Activated CD8-positive, alpha-beta memory T cell treated with anti-CD3 and anti-CD28 coated beads for 1 hour (primary cell): ENCODE data around the gene LPCAT2.

ENCODE experiments used
- DNase-seq, 2 donors: peaks; one replicate each; pipeline ENCODE4 v3.0.0-alpha.2; 2020; ENCODE audit warnings: low read depth in 1 of 2; ENCODE audit errors: extremely low read depth in 1 of 2

The LPCAT2 gene

GRCh38 chr16:55540221-55540620, 31.3 kb downstream of the LPCAT2 start:
- DNase-seq, result no peak

GRCh38 chr16:55542459-55543082, 33.7 kb downstream of the LPCAT2 start:
- DNase-seq, result no peak

GRCh38 chr16:55543472-55543871, 34.6 kb downstream of the LPCAT2 start:
- no peak for DNase-seq

DNA sequence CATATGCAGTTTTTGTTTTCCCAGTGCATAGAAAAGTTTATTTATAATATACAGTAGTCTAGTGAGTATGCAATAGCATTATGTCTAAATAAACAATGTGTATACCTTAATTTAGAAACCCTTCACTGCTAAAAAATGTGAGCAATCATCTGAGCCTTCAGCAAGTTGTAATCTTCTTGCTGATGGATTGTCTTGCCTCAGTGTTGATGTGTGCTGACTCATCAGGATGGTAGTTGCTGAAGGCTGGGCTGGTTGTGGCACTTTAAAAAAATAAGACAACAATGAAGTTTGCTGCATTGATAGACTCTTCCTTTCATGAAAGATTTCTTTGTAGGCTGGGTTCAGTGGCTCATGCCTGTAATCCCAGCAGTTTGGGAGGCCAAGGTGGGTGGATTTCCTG, 43.7 kb downstream of the LPCAT2 start:
- DNase-seq, result no peak

DNA sequence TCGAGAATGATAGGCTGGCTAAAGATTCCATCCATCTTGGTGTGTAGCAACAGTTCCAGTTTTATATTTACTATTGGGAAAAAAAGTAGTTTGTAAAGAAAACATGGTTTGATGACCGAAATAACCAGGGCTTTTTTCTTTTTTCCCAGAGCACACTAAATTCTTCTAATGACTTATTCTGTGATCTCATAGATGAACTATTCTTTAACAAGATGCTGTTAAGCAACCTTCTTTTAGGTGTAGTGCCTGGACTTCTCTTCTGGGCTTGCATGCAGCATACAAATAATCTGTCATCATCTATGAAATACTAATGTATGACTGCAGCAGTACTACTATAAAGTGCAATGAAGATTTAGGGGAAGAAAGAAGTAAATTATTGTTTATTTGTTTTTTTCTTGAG, 46.6 kb downstream of the LPCAT2 start:
- DNase-seq, result no peak

DNA sequence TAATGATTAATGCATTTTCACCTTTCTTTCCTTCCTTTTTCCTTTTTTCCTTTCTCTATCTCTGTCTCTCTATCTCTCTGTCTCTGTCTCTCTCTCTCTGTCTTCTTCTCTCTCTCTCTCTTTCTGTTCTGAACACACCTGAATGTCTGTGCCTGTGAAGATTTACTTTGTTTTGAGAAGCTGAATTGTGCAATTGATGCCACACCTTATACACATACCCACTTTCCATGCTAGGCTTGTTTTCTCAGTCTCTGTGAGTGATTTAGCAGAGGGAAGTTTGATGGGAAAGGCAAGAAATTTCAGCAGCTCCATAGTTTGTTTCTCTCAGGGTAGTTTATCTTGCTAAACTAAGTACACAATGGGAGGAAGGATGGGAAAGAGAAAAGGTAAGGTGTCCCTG, 48.3 kb downstream of the LPCAT2 start:
- no peak for DNase-seq

DNA sequence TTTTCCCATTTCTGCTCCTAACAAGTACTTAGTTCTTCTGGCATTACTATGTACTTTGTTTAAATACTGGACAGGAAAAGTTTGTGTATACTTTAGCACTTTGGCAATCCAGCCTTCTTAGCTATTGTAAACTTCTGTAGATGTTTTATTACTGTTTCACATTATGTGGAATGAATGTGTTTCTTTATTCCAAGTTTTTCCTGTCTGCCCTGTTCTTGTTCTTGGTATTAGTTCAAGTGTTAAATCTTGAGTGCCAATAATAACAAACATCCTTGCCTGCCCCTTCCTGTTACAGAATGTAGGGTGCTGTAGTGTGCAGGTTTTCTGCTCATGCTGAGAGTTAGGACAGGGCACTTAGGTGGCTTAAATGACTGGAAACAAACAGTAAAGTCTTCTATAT, 50.4 kb downstream of the LPCAT2 start:
- no peak for DNase-seq

GRCh38 chr16:55559933-55560516, 51.2 kb downstream of the LPCAT2 start:
- DNase-seq, result no peak

DNA sequence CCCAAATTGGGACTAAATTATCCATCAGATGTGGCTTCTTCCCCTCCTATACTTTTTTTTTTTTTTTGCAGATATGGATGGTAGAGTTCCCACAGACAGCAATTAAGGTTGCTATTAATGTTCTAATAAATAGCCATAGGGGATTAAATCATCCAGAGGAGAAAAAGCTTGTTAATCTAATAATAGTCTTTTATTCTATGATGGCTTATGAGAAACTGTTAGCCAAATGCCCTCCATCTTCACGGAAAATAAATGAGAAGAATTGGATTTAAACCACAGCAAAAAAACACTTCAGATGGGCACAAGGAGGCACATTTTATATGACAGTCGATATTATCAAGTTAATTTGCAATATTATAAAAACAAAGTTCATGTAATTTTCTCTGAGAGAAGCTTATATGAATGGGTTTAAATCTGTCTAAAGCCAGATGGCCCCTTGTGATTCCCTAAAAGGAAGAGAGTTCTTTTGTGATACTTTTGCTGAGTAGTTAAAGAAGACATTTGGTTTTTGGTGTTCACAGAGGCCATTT, 52.5 kb downstream of the LPCAT2 start:
- no peak for DNase-seq

DNA sequence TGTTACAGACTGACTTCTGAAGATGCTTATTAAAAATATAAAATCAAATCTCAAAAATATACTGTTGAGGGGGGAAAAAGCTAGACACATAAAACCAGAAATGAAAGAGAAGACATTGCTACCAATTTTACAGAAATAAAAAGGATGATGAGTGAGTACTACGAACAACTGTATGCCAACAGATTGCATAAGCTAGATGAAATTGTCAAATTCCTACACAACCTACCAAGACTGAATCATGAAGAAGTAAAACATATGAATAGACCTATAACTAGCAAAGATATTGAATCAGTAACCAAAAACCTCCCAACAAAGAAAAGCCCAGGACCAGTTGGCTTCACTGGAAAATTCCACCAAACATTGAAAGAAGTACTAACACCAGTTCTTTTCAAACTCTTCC, 54.1 kb downstream of the LPCAT2 start:
- no peak for DNase-seq

- no peak for DNase-seq
These were observed 54.9 kb downstream of the LPCAT2 start for GRCh38 chr16:55563797-55564196.

- no peak for DNase-seq
These were observed 56.2 kb downstream of the LPCAT2 start for GRCh38 chr16:55565086-55565485.

DNA sequence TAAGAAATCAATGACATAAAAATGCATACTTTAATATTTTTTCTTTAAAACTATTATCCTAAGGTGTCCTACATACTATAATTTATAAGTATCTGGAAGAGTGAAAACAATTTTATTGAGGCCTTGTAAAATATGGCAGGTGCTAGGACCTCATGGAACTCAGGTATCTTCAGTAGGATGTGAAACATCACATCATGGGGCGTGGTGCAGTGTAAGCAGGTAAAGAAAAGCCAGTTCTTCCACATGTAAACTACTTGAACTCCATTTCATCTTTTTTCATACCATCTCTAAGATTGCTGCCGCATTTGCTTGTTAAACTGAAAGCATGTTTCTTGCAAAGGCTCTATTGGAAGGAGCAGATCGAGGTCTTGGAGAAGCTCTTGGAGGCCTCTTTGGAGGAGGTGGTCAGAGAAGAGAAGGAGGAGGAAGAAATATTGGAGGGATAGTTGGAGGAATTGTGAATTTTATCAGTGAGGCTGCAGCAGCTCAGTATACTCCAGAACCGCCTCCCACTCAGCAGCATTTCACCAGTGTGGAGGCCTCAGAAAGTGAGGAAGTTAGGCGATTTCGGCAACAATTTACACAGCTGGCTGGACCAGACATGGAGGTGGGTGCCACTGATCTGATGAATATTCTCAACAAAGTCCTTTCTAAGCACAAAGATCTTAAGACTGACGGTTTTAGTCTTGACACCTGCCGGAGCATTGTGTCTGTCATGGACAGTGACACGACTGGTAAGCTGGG, 57.7 kb downstream of the LPCAT2 start, which contains the start of gene CAPNS2:
TSS of gene CAPNS2 (plus strand) at position 253 of the 744 bp plus-strand sequence. CDS start at position 326, 73 bp downstream.
- no peak for DNase-seq

- no peak for DNase-seq
These were observed 58.5 kb downstream of the LPCAT2 start for GRCh38 chr16:55567382-55567781.

DNA sequence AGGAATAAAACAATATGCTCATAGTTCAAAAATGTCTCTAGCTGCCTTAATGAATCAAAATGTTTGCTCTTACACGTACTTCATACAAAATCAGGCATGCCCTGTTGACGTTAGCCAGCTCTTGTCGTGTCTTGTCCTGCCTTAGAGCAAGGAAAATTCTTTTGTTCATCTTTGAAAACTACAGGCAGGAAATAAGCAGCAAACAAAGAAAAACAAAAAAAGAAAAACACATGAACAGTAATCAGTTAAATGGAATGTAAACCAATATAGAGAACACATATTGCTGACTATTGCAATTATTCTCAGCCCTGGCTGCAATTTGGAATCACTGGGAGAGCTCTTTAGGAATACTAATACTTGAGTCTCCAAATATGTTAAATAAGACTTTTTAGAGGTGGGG, 59.3 kb downstream of the LPCAT2 start:
- DNase-seq, result no peak

DNA sequence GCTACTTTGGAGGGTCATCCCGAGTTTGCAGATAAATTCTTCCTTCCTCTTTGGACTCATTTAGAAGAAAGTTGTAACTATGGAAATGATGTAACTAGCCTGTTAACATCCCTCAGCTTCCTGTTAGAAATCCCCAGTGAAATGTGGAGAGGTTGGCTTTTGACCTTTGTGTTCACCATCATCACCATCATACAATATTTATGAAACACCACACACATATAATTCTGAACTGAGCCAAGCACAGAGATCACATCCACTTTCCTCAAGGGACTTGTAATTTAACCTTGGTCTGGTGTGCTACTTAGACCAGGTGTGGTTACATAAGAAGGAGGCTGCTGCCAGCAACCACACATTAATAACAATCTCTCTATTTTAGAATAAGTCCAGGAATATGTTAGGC, 60.2 kb downstream of the LPCAT2 start:
- DNase-seq, result no peak

GRCh38 chr16:55570159-55570558, 61.3 kb downstream of the LPCAT2 start:
- no peak for DNase-seq

DNA sequence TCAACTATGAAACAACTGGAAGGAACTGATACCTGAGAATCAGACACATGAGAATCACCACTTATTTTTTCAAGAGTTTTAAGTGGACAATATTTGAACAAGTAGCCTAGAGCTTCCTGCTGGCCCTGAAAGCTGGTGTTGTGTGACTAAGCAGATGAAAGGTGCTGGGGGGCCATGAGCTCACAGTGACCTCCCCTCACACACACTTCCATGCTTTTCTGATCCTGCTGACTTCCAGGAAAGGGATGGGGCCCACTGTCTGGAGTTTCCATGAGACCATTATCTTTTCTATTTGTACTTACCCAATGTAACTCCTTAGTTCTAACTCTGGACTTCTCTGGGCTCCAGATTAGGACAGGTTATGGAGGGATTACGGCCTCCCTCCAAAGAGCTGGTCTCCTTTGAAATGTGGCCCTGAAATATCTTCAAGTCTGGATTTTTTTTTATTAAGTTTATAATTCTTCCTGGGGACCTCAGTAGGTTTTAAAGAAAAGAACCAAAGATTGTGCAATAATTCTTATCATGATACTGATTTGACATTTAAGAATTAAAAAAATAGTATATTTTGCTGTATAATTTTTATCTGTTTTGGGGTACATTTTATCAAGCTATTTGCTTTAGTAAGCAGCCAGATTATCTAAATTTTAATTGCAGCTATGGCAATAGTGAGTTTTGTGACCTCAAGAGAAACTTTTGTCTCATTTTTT, 62.5 kb downstream of the LPCAT2 start:
- DNase-seq, result no peak

- no peak for DNase-seq
These were observed 63.6 kb downstream of the LPCAT2 start for GRCh38 chr16:55572439-55572838.

DNA sequence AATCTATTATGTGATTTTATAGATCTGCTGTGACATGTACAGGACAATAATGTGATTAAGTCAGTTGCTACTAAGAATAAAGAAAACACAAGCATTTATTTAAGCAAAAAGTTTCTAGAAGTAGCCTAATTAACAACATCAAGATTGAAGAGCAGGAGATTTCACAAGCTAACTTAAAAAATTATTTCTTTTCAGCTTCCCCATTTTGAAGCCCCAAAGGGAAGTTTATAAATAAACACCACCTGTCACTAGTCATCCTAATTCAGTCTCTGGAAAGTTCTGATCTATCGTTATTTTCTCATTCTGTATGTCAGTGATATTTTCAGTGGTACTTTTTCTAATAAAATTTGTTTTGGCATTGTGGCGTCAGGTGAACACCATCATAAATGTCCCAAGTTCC, 65.9 kb downstream of the LPCAT2 start:
- no peak for DNase-seq

GRCh38 chr16:55575496-55575895, 66.6 kb downstream of the LPCAT2 start:
- DNase-seq, result no peak
